SK-N-SH treated with all-trans-retinoic acid at 6 μM for 48 hours (cell line): ENCODE measurements around the gene GPR132.
"Not testable (repeated sequence)": the region's sequence is repeated elsewhere in the genome, so short reads cannot be mapped to it uniquely, and the experiment has no call there.

ENCODE experiments used
- ATAC-seq: fragments of 200-7000 bp; cut with Tn5 transposase; 3 replicates; pipeline ENCODE4 v1.9.1; 2020; ENCODE audit warnings: mild to moderate bottlenecking, moderate library complexity
- ARNTL ChIP-seq: fragments of 450-650 bp; formaldehyde crosslinking; IDR thresholded peaks from 2 replicates; pipeline ENCODE4 v1.5.0; 2020; ENCODE audit warnings: low read depth, mild to moderate bottlenecking, moderate library complexity, borderline replicate concordance
- BACH2 ChIP-seq: fragments of 250-450 bp; sonication (Bioruptor Pico); IDR thresholded peaks from 2 replicates; pipeline ENCODE4 v1.9.0; 2021; ENCODE audit warnings: mild to moderate bottlenecking, borderline replicate concordance
- CSDC2 ChIP-seq: fragments of 250-450 bp; sonication (Bioruptor Pico); IDR thresholded peaks from 2 replicates; pipeline ENCODE4 v1.5.0; 2020; ENCODE audit warnings: mild to moderate bottlenecking, moderate library complexity
- CSRNP3 ChIP-seq: fragments of 250-450 bp; sonication (Bioruptor Pico); IDR thresholded peaks from 2 replicates; pipeline ENCODE4 v1.5.1; 2021; ENCODE audit warnings: mild to moderate bottlenecking, moderate library complexity
- GLIS3 ChIP-seq: fragments of 250-450 bp; sonication (Bioruptor Pico); IDR thresholded peaks from 2 replicates; pipeline ENCODE4 v1.5.0; 2020; ENCODE audit warnings: mild to moderate bottlenecking, moderate library complexity
- ISL1 ChIP-seq: fragments of 250-450 bp; sonication (Bioruptor Pico); IDR thresholded peaks from 2 replicates; pipeline ENCODE4 v2.1.2; 2022; ENCODE audit warnings: mild to moderate bottlenecking, moderate library complexity
- OSR1 ChIP-seq: fragments of 250-450 bp; sonication (Bioruptor Pico); IDR thresholded peaks from 2 replicates; pipeline ENCODE4 v1.8.0; 2022; ENCODE audit warnings: moderate library complexity, mild to moderate bottlenecking, inconsistent platforms
- PPARA ChIP-seq: fragments of 250-450 bp; sonication (Bioruptor Pico); IDR thresholded peaks from 2 replicates; pipeline ENCODE4 v1.5.0; 2020; ENCODE audit warnings: mild to moderate bottlenecking, borderline replicate concordance
- SNAI2 ChIP-seq: fragments of 250-450 bp; sonication (Bioruptor Pico); IDR thresholded peaks from 2 replicates; pipeline ENCODE4 v1.5.0; 2020; ENCODE audit warnings: mild to moderate bottlenecking, moderate library complexity
- TCF4 ChIP-seq: fragments of 250-450 bp; sonication (Bioruptor Pico); IDR thresholded peaks from 2 replicates; pipeline ENCODE4 v1.8.0; 2021; ENCODE audit warnings: mild to moderate bottlenecking, moderate library complexity, borderline replicate concordance
- TOX ChIP-seq: fragments of 250-450 bp; sonication (Bioruptor Pico); IDR thresholded peaks from 2 replicates; pipeline ENCODE4 v1.8.0; 2021; ENCODE audit warnings: mild to moderate bottlenecking, moderate library complexity, borderline replicate concordance
- ZC3H10 ChIP-seq: fragments of 250-450 bp; sonication (Bioruptor Pico); IDR thresholded peaks from 2 replicates; pipeline ENCODE4 v1.5.1; 2021; ENCODE audit warnings: mild to moderate bottlenecking, moderate library complexity
- ZFP3 ChIP-seq: fragments of 250-450 bp; sonication (Bioruptor Pico); IDR thresholded peaks from 2 replicates; pipeline ENCODE4 v1.5.0; 2020; ENCODE audit warnings: mild to moderate bottlenecking, moderate library complexity
- ZFP30 ChIP-seq: fragments of 450-650 bp; formaldehyde crosslinking; IDR thresholded peaks from 2 replicates; pipeline ENCODE4 v1.5.0; 2022; ENCODE audit warnings: mild to moderate bottlenecking, moderate library complexity
- ZNF565 ChIP-seq: fragments of 450-650 bp; formaldehyde crosslinking; conservative IDR thresholded peaks from 2 replicates; pipeline ENCODE4 v1.5.0; 2020; ENCODE audit warnings: low read depth, mild to moderate bottlenecking, moderate library complexity
- ZNF70 ChIP-seq: fragments of 450-650 bp; formaldehyde crosslinking; IDR thresholded peaks from 2 replicates; pipeline ENCODE4 v1.5.0; 2020; ENCODE audit warnings: mild to moderate bottlenecking, moderate library complexity
- ZNF8 ChIP-seq: fragments of 450-650 bp; formaldehyde crosslinking; IDR thresholded peaks from 2 replicates; pipeline ENCODE4 v1.5.0; 2020; ENCODE audit warnings: mild to moderate bottlenecking, moderate library complexity
- TF ChIP-seq, protein P1 (sequence below): fragments of 250-450 bp; sonication (Bioruptor Pico); IDR thresholded peaks from 2 replicates; pipeline ENCODE4 v1.5.1; 2020; ENCODE audit warnings: low read depth, mild to moderate bottlenecking, moderate library complexity
- TF ChIP-seq, protein P2 (sequence below): fragments of 250-450 bp; sonication (Bioruptor Pico); IDR thresholded peaks from 2 replicates; pipeline ENCODE4 v1.8.0; 2021; ENCODE audit warnings: low read depth, mild to moderate bottlenecking, moderate library complexity, borderline replicate concordance
- TF ChIP-seq, protein P3 (sequence below): fragments of 250-450 bp; sonication (Bioruptor Pico); IDR thresholded peaks from 2 replicates; pipeline ENCODE4 v1.8.0; 2020; ENCODE audit warnings: mild to moderate bottlenecking, moderate library complexity, borderline replicate concordance

Gene GPR132

GRCh38 chr14:105029402-105029801 is 35.8 kb downstream of the GPR132 start:
- no peak for ATAC-seq
- TF ChIP-seq ZFP30 (CRISPR knock-in tag) (no peak), ZFP3 (CRISPR knock-in tag) (no peak), BACH2 (CRISPR knock-in tag) (no peak), ZC3H10 (CRISPR knock-in tag) (no peak), ZNF70 (no peak), SNAI2 (CRISPR knock-in tag) (no peak), OSR1 (CRISPR knock-in tag) (no peak), GLIS3 (CRISPR knock-in tag) (no peak), TCF4 (CRISPR knock-in tag) (no peak; the same call in 1 of the 2 replicates), CSDC2 (CRISPR knock-in tag) (no peak), CSRNP3 (CRISPR knock-in tag) (no peak), TOX (no peak)
- TF ChIP-seq, protein P1, sequence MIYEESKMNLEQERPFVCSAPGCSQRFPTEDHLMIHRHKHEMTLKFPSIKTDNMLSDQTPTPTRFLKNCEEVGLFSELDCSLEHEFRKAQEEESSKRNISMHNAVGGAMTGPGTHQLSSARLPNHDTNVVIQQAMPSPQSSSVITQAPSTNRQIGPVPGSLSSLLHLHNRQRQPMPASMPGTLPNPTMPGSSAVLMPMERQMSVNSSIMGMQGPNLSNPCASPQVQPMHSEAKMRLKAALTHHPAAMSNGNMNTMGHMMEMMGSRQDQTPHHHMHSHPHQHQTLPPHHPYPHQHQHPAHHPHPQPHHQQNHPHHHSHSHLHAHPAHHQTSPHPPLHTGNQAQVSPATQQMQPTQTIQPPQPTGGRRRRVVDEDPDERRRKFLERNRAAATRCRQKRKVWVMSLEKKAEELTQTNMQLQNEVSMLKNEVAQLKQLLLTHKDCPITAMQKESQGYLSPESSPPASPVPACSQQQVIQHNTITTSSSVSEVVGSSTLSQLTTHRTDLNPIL (CRISPR knock-in tag): no peak
- TF ChIP-seq, protein P2, sequence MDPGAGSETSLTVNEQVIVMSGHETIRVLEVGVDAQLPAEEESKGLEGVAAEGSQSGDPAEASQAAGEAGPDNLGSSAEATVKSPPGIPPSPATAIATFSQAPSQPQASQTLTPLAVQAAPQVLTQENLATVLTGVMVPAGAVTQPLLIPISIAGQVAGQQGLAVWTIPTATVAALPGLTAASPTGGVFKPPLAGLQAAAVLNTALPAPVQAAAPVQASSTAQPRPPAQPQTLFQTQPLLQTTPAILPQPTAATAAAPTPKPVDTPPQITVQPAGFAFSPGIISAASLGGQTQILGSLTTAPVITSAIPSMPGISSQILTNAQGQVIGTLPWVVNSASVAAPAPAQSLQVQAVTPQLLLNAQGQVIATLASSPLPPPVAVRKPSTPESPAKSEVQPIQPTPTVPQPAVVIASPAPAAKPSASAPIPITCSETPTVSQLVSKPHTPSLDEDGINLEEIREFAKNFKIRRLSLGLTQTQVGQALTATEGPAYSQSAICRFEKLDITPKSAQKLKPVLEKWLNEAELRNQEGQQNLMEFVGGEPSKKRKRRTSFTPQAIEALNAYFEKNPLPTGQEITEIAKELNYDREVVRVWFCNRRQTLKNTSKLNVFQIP: no peak

DNA sequence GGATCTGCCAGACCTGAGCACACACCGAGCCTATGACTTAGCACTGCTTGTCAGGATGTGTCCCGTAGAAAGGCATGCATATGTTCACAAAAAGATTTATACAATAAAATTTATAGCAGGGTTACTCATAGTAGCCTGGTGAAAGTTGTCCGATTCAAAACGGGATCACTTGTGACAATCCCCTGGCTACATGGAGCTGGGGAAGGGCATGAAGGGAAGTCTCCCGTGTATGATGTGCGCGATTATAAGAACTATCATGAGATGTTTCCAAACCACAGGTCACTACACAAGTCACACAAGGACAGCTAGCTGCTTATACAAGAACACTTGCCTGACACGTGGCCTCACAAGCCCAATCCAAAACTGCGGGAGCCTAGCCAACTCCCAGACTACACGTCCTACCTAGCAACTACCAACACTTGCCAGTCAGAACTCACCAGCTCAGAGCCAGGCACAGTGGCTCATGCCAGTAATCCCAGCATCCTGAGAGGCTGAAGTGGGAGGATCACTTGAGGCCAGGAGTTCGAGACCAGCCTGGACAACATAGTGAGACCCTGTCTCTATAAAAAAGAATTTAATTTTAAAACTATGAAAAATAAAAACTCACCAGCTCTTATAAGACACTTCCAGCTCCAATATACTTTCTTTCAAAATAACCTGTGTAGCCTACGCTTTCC is 36.8 kb downstream of the GPR132 start:
- peak; percentile 53 for ATAC-seq

GRCh38 chr14:105027718-105028117 is 37.5 kb downstream of the GPR132 start:
- not testable (repeated sequence) for ATAC-seq

More for the DNA sequence above, 36.8 kb downstream of the GPR132 start:
- TF ChIP-seq ZNF565 (no peak), ZFP30 (CRISPR knock-in tag) (no peak), SNAI2 (CRISPR knock-in tag) (no peak)

DNA sequence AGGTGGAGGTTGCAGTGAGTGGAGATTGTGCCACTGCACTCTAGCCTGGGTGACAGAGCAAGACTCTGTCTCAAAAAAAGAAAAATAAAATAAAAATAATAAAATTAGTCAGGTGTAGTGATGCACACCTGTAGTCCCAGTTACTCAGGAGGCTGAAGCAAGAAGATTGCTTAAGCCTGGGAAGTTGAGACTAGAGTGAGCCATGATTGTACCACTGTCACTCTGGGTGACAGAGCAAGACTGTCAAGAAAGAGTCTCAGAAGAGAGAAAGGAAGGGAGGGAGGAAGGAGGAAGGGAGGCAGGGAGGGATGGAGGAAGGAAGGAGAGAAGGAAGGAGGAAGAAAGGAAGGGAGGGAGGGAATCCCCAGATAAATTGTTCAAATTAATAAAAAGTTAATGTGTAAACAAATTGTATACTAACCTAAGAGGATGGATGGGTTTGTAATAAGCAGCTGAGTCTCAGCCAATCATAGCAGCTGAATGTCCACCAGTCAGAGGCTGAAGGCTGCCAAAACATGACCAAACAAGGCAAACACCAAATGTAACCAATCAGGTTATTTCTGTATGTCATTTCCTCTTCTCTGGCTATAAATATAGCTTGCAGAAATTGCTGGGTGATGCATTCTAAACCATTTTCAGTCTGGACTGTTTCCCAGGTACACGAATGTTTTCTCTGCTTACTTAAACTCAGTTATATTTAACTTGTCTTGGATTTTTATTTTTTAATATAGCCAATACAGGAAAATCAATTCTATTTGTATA is 38.2 kb downstream of the GPR132 start:
- ATAC-seq: peak; percentile 28
- TF ChIP-seq PPARA (no peak), ZC3H10 (CRISPR knock-in tag) (no peak), ZFP30 (CRISPR knock-in tag) (no peak), CSDC2 (CRISPR knock-in tag) (no peak), ZNF70 (no peak), BACH2 (CRISPR knock-in tag) (no peak), TCF4 (CRISPR knock-in tag) (no peak), OSR1 (CRISPR knock-in tag) (no peak), TOX (no peak), GLIS3 (CRISPR knock-in tag) (no peak), ZFP3 (CRISPR knock-in tag) (no peak), ARNTL (CRISPR knock-in tag) (no peak), ZNF8 (CRISPR knock-in tag) (no peak), SNAI2 (CRISPR knock-in tag) (no peak), ISL1 (CRISPR knock-in tag) (no peak)
- TF ChIP-seq, protein P3, sequence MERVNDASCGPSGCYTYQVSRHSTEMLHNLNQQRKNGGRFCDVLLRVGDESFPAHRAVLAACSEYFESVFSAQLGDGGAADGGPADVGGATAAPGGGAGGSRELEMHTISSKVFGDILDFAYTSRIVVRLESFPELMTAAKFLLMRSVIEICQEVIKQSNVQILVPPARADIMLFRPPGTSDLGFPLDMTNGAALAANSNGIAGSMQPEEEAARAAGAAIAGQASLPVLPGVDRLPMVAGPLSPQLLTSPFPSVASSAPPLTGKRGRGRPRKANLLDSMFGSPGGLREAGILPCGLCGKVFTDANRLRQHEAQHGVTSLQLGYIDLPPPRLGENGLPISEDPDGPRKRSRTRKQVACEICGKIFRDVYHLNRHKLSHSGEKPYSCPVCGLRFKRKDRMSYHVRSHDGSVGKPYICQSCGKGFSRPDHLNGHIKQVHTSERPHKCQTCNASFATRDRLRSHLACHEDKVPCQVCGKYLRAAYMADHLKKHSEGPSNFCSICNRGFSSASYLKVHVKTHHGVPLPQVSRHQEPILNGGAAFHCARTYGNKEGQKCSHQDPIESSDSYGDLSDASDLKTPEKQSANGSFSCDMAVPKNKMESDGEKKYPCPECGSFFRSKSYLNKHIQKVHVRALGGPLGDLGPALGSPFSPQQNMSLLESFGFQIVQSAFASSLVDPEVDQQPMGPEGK (CRISPR knock-in tag): no peak
- TF ChIP-seq, protein P2: no peak
